CD4-positive, alpha-beta T cell (primary cell): ENCODE results near the gene DMPK. TPM values are rescaled to one million over a fixed set of nuclear protein-coding genes. Genes with fewer than 3 reads are reported as not detected.
"Not testable (repeated sequence)": the region's sequence is repeated elsewhere in the genome, so short reads cannot be mapped to it uniquely, and the experiment has no call there.

Experiments
- ATAC-seq: fragments of 200-7000 bp; cut with Tn5 transposase; one replicate; pipeline ENCODE4 v1.10.0; 2022; ENCODE audit warnings: mild to moderate bottlenecking; ENCODE audit not compliant: poor library complexity
- CTCF ChIA-PET: fragments of 350-600 bp; sonication (Branson Sonifier 250); formaldehyde crosslinking; loops from one replicate; lab custom pipeline; 2021; ENCODE audit warnings: antibody characterized with exemption, inconsistent platforms; lab: Charles Lee
- POLR2A ChIA-PET: fragments of 350-600 bp; sonication (Branson Sonifier 250); formaldehyde crosslinking; loops from one replicate; lab custom pipeline; 2021; ENCODE audit warnings: antibody characterized with exemption, inconsistent platforms; lab: Charles Lee
- DNase-seq, 14 experiments: peaks; one replicate each; pipeline ENCODE4 v3.0.0-alpha.2; 2013 to 2020; ENCODE audit warnings: mixed read lengths in 2 of 14
- H3K27ac ChIP-seq, 2 donors: one replicate each; pipeline versions ENCODE4 v1.5.1 to v1.7.0; 2013; ENCODE audit warnings: low read length in 2 of 2, low read depth in 1 of 2, mild to moderate bottlenecking in 1 of 2
- H3K27me3 ChIP-seq, 2 experiments: 1 replicate in 1 of 2; 2 replicates in 1 of 2; pipeline versions ENCODE4 v1.6.1 to v1.7.0; 2013; ENCODE audit warnings: low read length in 2 of 2, control low read depth in 1 of 2, mild to moderate bottlenecking in 1 of 2, moderate library complexity in 1 of 2; ENCODE audit not compliant: insufficient read depth in 2 of 2, control insufficient read depth in 1 of 2
- H3K36me3 ChIP-seq: one replicate; pipeline ENCODE4 v1.6.1; 2013; ENCODE audit warnings: low read length, control low read depth; ENCODE audit not compliant: insufficient read depth
- H3K4me1 ChIP-seq: one replicate; pipeline ENCODE4 v1.6.1; 2013; ENCODE audit warnings: low read length, control low read depth; ENCODE audit not compliant: insufficient read depth
- H3K4me3 ChIP-seq: one replicate; pipeline ENCODE4 v1.5.1; 2013; ENCODE audit warnings: mild to moderate bottlenecking, low read length, moderate library complexity
- H3K9me3 ChIP-seq, 2 experiments: 1 replicate in 1 of 2; 2 replicates in 1 of 2; pipeline versions ENCODE4 v1.6.1 to v1.7.0; 2013; ENCODE audit warnings: low read length in 2 of 2, mild to moderate bottlenecking in 2 of 2, control low read depth in 1 of 2, moderate library complexity in 1 of 2; ENCODE audit not compliant: control insufficient read depth in 1 of 2, insufficient read depth in 1 of 2
- H3K27ac Mint-ChIP-seq: one replicate; pipeline ENCODE4 v1.8.0; 2020; ENCODE audit warnings: mixed read lengths
- H3K27me3 Mint-ChIP-seq: one replicate; pipeline ENCODE4 v1.8.0; 2021; ENCODE audit warnings: mixed read lengths
- H3K36me3 Mint-ChIP-seq: one replicate; pipeline ENCODE4 v1.8.0; 2021; ENCODE audit warnings: low read depth, mixed read lengths
- H3K4me1 Mint-ChIP-seq: one replicate; pipeline ENCODE4 v1.8.0; 2021; ENCODE audit warnings: low read depth, mixed read lengths
- H3K4me3 Mint-ChIP-seq: one replicate; pipeline ENCODE4 v1.8.0; 2020; ENCODE audit warnings: mild to moderate bottlenecking, mixed read lengths
- H3K9me3 Mint-ChIP-seq: one replicate; pipeline ENCODE4 v1.8.0; 2020; ENCODE audit warnings: mixed read lengths
- intact Hi-C, 2 experiments: fragments of 100-400 bp; cut with DNase I in 1 of 2; cut with micrococcal nuclease in 1 of 2; formaldehyde crosslinking; loops; one replicate each; pipeline versions ENCODE4 v1.15.1 to v1.9.0; 2023 to 2025; cut with DNase I, micrococcal nuclease
- total RNA-seq, 174 experiments: library from RNA in 2 of 174; stranded (reverse) in 2 of 174; gene quantifications; one replicate each; pipeline ENCODE4 v1.2.3 and lab custom pipeline; 2021 to 2026
- TF ChIP-seq, protein P1 (sequence below): fragments of 200-600 bp; IDR thresholded peaks from one replicate; pipeline ENCODE4 v1.8.0; 2022; ENCODE audit warnings: antibody characterized with exemption, mild to moderate bottlenecking

Gene DMPK
- total RNA-seq, 2 experiments from 2014 or later = 24.0 to 24.9 TPM

DNA sequence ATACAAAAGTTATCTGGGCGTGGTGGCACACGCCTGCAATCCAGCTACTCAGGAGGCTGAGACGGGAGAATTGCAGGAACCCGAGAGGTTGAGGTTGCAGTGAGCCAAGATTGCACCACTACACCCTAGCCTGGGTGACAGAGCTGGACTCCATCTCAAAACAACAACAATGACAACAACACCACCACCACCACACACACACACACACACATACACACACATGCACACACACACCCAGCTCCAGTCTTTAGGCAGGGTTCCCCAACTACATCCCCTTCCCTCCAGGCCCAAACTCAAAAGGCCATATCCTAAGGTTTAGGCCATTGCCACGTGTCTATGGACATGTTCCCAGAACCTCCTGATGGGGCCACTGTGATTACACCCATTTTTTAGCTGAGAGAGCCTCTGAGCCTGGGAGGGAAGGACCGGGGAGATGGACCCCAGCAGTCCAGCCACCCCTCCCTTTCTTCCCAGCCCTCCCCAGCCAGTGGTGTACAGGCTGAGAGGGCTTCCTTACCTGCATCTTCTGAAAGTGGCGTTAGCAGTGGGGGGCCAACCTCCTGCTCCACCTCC is 19.4 kb upstream of the DMPK start:
- DNase-seq (no peak), ATAC-seq (no peak)
- no peaks in the 10 kb centered on the region for H3K9me3 Mint-ChIP-seq
- intact Hi-C loops = no loop called here
- peaks cover 12 to 14% of the 10 kb centered on the region in 2 experiments for H3K27me3 ChIP-seq
- H3K27ac ChIP-seq = no peak overlapping the region
- no peaks in the 10 kb centered on the region for H3K36me3 ChIP-seq
- peaks cover 5% of the 10 kb centered on the region for H3K4me1 Mint-ChIP-seq
- ChIA-PET POLR2A (interaction anchor here (3.6 kb wide), 1 partner anchor 32 kb away, joined by 52 read pairs; the partner anchor contains the start of gene SIX5), CTCF (no interaction called here)
- H3K9me3 ChIP-seq = no peaks in the 10 kb centered on the region
- no peaks in the 10 kb centered on the region for H3K36me3 Mint-ChIP-seq
- H3K4me3 ChIP-seq = no peak overlapping the region
- H3K27ac Mint-ChIP-seq = no peak overlapping the region
- peaks cover 28% of the 10 kb centered on the region for H3K27me3 Mint-ChIP-seq
- no peak overlapping the region for H3K4me3 Mint-ChIP-seq
- H3K4me1 ChIP-seq = peaks cover 7% of the 10 kb centered on the region
- TF ChIP-seq, protein P1, sequence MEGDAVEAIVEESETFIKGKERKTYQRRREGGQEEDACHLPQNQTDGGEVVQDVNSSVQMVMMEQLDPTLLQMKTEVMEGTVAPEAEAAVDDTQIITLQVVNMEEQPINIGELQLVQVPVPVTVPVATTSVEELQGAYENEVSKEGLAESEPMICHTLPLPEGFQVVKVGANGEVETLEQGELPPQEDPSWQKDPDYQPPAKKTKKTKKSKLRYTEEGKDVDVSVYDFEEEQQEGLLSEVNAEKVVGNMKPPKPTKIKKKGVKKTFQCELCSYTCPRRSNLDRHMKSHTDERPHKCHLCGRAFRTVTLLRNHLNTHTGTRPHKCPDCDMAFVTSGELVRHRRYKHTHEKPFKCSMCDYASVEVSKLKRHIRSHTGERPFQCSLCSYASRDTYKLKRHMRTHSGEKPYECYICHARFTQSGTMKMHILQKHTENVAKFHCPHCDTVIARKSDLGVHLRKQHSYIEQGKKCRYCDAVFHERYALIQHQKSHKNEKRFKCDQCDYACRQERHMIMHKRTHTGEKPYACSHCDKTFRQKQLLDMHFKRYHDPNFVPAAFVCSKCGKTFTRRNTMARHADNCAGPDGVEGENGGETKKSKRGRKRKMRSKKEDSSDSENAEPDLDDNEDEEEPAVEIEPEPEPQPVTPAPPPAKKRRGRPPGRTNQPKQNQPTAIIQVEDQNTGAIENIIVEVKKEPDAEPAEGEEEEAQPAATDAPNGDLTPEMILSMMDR = no peak

DNA sequence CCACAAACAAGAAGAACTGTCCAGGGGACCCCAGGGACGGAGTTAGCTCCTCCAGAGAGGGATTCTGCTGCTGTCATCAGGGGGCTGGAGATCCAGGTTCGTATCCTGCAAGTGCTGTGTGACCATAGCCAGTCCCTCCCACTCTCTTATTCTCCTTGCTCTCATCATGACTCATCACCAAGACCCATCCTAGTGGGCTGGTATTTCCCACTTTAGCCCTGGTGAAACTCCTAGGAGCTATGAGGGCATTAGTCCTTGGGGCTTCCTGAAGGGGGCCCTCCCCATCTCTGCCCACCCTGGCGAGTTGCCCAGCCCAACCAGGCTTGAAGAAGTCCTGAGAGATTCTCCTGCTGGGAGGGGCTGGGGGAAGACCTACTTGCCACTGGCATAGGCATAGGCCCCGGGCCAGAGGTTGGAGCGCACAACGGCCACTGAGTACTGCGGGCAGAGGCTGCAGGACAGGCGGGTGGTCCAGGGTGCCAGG is 17.8 kb upstream of the DMPK start:
- Histone ChIP-seq H3K4me3 (no peak overlapping the region), H3K9me3 (no peaks in the 10 kb centered on the region), H3K27me3 (peaks cover 21 to 23% of the 10 kb centered on the region in 2 experiments), H3K4me1 (peaks cover 7% of the 10 kb centered on the region), H3K27ac (no peak overlapping the region), H3K36me3 (no peaks in the 10 kb centered on the region)
- no peak overlapping the region for H3K27ac Mint-ChIP-seq
- TF ChIP-seq, protein P1 = no peak
- POLR2A ChIA-PET = interaction anchor here (1.3 to 3.6 kb wide), 2 partner anchors 30 to 85 kb away, joined by 3 to 52 read pairs; partner anchors contain the start of gene SIX5
- peaks cover 5% of the 10 kb centered on the region for H3K4me1 Mint-ChIP-seq
- H3K4me3 Mint-ChIP-seq = no peak overlapping the region
- intact Hi-C loops = no loop called here
- ATAC-seq = no peak
- H3K9me3 Mint-ChIP-seq = no peaks in the 10 kb centered on the region
- H3K27me3 Mint-ChIP-seq = peaks cover 32% of the 10 kb centered on the region
- CTCF ChIA-PET = interaction anchor here (1.7 to 7.0 kb wide), 5 partner anchors 17 to 107 kb away, joined by 5 to 172 read pairs (median 10); partner anchors contain the start of genes FBXO46, QPCTL and SIX5
- peak in 1 of 14 experiments; percentile 23 for DNase-seq
- H3K36me3 Mint-ChIP-seq = no peaks in the 10 kb centered on the region

DNA sequence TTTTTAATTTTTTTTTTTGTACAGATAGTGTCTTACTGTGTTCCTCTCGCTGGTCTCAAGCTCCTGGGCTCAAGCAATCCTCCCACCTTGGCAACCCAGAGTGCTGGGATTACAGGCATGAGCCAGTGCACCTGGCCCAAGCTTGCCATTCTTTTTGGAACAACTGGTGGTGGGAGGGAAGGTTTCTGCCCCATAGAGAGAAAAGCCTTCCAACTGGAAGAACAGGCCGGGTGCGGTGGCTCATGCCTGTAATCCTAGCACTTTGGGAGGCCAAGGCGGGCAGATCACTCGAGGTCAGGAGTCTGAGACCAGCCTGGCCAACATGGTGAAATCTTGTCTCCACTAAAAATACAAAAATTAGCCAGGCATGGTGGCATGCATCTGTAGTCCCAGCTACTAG is 17.3 kb upstream of the DMPK start:
- not testable (repeated sequence) for H3K4me3 Mint-ChIP-seq, H3K36me3 ChIP-seq, H3K4me1 Mint-ChIP-seq, DNase-seq, H3K9me3 Mint-ChIP-seq, H3K9me3 ChIP-seq, H3K36me3 Mint-ChIP-seq, H3K27ac ChIP-seq, ATAC-seq, H3K4me1 ChIP-seq, H3K4me3 ChIP-seq, H3K27ac Mint-ChIP-seq
- intact Hi-C loops = loop anchor here (1.0 to 10.0 kb wide), 2 partner anchors 29 to 195 kb away; partner anchors contain the start of gene CCDC61 (in 1 of the 2)
- H3K27me3 ChIP-seq = peaks cover 26 to 28% of the 10 kb centered on the region in 2 experiments
- ChIA-PET CTCF (interaction anchor here (0.6 to 7.0 kb wide), 8 partner anchors 9 to 106 kb away, joined by 3 to 172 read pairs (median 7); partner anchors contain the start of genes FBXO46, QPCTL and SIX5), POLR2A (interaction anchor here (0.9 to 3.6 kb wide), 5 partner anchors 20 to 86 kb away, joined by 3 to 52 read pairs (median 3); partner anchors contain the start of gene SIX5)
- peaks cover 38% of the 10 kb centered on the region for H3K27me3 Mint-ChIP-seq
